ENCODE results near the gene TNS3. TPM values are rescaled to one million over a fixed set of nuclear protein-coding genes. Genes with fewer than 3 reads are reported as not detected.

Gene TNS3
- total and polyA plus RNA-seq, 2 donors (not counting 1 experiment from before 2014, with no cell fraction given), result 11.4 to 77.5 TPM

GRCh38 chr7:47601119-47601880 is 19.4 kb upstream of the TNS3 start:
- intact Hi-C loops (cut with micrococcal nuclease), result loop anchor here (1.0 to 10.0 kb wide), 4 partner anchors 26 to 124 kb away; no protein-coding TSS in a partner anchor
- Histone ChIP-seq H3K36me3 (replicated peaks in 1 of 2; ENCODE audit: control extremely low read depth in 1 of 2, control insufficient read depth in 1 of 2, extremely low read depth in 1 of 2, insufficient read depth in 2 of 2, low read length in 1 of 2) (no peaks in the 10 kb centered on the region), H2AFZ (ENCODE audit: insufficient read depth, low read depth, low read length, poor library complexity, severe bottlenecking) (peak overlapping the region; percentile 59), H3K4me2 (replicated peaks; ENCODE audit: low read depth, low read length, poor library complexity, severe bottlenecking) (peak overlapping the region; percentile 76), H3K27ac (ENCODE audit: low read length in 2 of 2) (peak overlapping the region; percentile 57 to 63), H4K20me1 (ENCODE audit: control insufficient read depth, insufficient read depth, low read length, poor library complexity, severe bottlenecking) (no peaks in the 10 kb centered on the region), H3K79me2 (ENCODE audit: control insufficient read depth, insufficient read depth, low read length) (no peaks in the 10 kb centered on the region), H3K4me1 (ENCODE audit: control insufficient read depth in 2 of 2, insufficient read depth in 2 of 2, low read length in 2 of 2) (peaks cover 30 to 38% of the 10 kb centered on the region in 2 donors), H3K4me3 (ENCODE audit: control extremely low read depth in 1 of 5, extremely low read depth in 1 of 5, insufficient read depth in 1 of 5, low read depth in 2 of 5, low read length in 4 of 5) (peak overlapping the region in 4 of 5 experiments; percentile 7 to 46 (median 13)), H3K9ac (ENCODE audit: low read length) (peak overlapping the region; percentile 44), H3K27me3 (replicated peaks in 1 of 4; ENCODE audit: control extremely low read depth in 1 of 4, control insufficient read depth in 3 of 4, insufficient read depth in 4 of 4, low read length in 3 of 4) (no peaks in the 10 kb centered on the region), H3K9me3 (ENCODE audit: control extremely low read depth in 1 of 3, control insufficient read depth in 2 of 3, insufficient read depth in 1 of 3, low read length in 2 of 3) (peaks cover 1 to 36% (median 22%) of the 10 kb centered on the region in 3 donors)
- H3K4me1 Mint-ChIP-seq, result peaks cover 49% of the 10 kb centered on the region
- H3K27ac Mint-ChIP-seq, result peak overlapping the region; percentile 88
- ATAC-seq (ENCODE audit: low read depth) (peak; percentile 70), DNase-seq (peak; percentile 68)
- peak overlapping the region; percentile 74 for H3K4me3 Mint-ChIP-seq
- peaks cover 3% of the 10 kb centered on the region for H3K9me3 Mint-ChIP-seq (ENCODE audit: insufficient read depth)
- H3K27me3 Mint-ChIP-seq, result no peaks in the 10 kb centered on the region
- no peak for TF ChIP-seq EZH2 (IDR thresholded peaks at IDR 0.05; ENCODE audit: borderline replicate concordance, insufficient read depth, low read depth, low read length, poor library complexity, severe bottlenecking)
- TF ChIP-seq CTCF (IDR thresholded peaks at IDR 0.05), result no peak
- WGBS (ENCODE audit: insufficient coverage), result 5% methylated on average over 2 of the region's 4 CpGs
- ChIA-PET CTCF (interaction anchor here (0.8 to 1.9 kb wide), 13 partner anchors 9 to 218 kb away, joined by 3 to 7 read pairs (median 4); partner anchors contain the start of gene TNS3), POLR2A (interaction anchor here (0.6 to 2.2 kb wide), 6 partner anchors 20 to 143 kb away, joined by 3 to 25 read pairs (median 6); partner anchors contain the start of gene TNS3)

All from B cell (primary cell).